Measurements from ENCODE around the gene TGFA. TPM values are rescaled to one million over a fixed set of nuclear protein-coding genes. Genes with fewer than 3 reads are reported as not detected.

TGFA gene
- total RNA-seq, 4 donors from 2014 or later = 15.8 to 75.8 (median 52.0) TPM

DNA sequence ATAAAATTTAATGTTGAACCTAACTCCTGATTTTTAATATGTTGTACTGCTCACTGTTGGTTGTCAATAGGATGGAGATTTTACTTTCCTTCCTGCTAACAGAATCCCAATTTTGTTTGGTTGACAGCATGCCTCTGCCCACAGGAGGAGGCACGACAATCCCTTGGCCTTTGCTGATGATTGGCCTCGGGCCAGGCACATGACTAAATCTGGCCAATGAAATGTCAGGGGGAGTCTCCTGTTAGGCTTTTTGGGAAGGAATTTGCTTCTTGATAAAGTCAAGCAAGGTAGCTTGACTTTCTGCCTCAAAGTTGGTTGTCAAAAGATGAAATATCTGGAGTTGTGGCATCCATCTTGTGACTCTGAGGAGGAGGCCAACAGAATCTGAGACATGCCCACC lies 6.8 kb upstream of the TGFA start:
- TF ChIP-seq POLR2A (IDR thresholded peaks at IDR 0.05) = no peak
- TF ChIP-seq, protein P1, sequence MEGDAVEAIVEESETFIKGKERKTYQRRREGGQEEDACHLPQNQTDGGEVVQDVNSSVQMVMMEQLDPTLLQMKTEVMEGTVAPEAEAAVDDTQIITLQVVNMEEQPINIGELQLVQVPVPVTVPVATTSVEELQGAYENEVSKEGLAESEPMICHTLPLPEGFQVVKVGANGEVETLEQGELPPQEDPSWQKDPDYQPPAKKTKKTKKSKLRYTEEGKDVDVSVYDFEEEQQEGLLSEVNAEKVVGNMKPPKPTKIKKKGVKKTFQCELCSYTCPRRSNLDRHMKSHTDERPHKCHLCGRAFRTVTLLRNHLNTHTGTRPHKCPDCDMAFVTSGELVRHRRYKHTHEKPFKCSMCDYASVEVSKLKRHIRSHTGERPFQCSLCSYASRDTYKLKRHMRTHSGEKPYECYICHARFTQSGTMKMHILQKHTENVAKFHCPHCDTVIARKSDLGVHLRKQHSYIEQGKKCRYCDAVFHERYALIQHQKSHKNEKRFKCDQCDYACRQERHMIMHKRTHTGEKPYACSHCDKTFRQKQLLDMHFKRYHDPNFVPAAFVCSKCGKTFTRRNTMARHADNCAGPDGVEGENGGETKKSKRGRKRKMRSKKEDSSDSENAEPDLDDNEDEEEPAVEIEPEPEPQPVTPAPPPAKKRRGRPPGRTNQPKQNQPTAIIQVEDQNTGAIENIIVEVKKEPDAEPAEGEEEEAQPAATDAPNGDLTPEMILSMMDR (IDR thresholded peaks at IDR 0.05) = no peak
- no peaks in the 10 kb centered on the region for H3K36me3 ChIP-seq

DNA sequence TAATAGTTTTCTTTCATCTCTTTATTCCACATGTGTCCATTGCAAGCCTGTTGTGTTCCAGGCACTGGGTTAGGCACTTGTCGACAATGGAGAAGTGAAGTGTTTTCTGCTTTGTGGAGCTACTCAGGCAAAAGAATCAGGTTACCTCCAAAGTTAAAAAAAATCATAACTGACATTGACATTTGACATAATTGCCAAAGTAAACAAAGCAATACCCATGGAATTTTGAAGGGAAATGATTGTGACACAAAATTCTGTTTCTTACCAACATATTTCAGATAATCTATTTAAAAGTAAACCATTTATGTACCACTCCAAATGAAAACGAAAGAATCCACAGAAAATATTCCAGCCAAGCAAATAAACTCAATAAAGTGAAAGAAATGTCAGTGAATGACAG lies 6.4 kb upstream of the TGFA start:
- TF ChIP-seq POLR2A (IDR thresholded peaks at IDR 0.05) = no peak
- TF ChIP-seq, protein P1 (IDR thresholded peaks at IDR 0.05) = no peak
- Histone ChIP-seq H3K9me3 (no peaks in the 10 kb centered on the region), H3K4me1 (peaks cover 0 to 19% (median 10%) of the 10 kb centered on the region in 3 donors), H3K36me3 (no peaks in the 10 kb centered on the region), H3K27me3 (peaks cover 0 to 19% (median 2%) of the 10 kb centered on the region in 4 donors), H3K27ac (no peak overlapping the region), H3K4me3 (no peak overlapping the region)
- intact Hi-C loops (cut with DNase I) = no loop called here
- 79 to 84% methylated on average over 2 of the region's 2 CpGs for WGBS, 2 donors
- DNase-seq = no peak

More for the DNA sequence above, 6.8 kb upstream of the TGFA start:
- WGBS, 2 donors = 55 to 70% methylated on average over 1 to 2 of the region's 2 CpGs
- peaks cover 0 to 15% (median 2%) of the 10 kb centered on the region in 4 donors for H3K27me3 ChIP-seq
- no peaks in the 10 kb centered on the region for H3K9me3 ChIP-seq
- DNase-seq = no peak
- intact Hi-C loops (cut with DNase I) = no loop called here
- H3K4me1 ChIP-seq = peaks cover 0 to 19% (median 10%) of the 10 kb centered on the region in 3 donors
- no peak overlapping the region for H3K4me3 ChIP-seq
- no peak overlapping the region for H3K27ac ChIP-seq

DNA sequence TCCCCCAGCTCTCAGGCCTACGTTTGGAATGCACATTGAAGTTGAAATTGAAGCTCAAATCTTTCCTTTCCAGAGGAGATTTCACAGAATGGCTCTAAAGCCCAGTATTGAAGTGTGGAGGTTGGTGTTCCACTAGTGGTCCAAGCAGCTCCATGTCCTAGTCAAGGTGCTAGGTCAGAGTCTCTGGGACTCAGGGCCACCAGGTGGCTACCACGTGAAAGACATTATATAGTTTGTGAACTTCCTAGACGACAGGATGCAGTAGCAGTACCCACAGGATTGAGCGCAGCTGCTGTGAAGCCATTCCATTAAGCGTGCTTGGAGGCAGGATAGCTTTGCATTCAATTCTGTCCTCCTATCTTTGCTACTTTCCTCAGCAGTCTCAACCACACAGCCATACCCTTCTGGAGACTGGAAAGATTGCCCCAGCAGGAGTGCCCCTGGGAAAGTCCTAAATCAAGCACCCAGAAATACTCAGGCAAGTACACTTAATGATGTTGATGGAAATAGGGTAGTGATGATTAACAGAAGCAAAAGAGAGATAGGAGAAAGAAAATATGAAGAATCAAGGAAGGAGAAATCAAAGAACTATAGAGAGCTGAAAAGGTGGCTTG lies 4.7 kb upstream of the TGFA start:
- Histone ChIP-seq H3K9me3 (no peaks in the 10 kb centered on the region), H3K36me3 (no peaks in the 10 kb centered on the region), H3K27ac (no peak overlapping the region), H3K4me1 (peaks cover 9 to 35% (median 16%) of the 10 kb centered on the region in 3 donors), H3K4me3 (no peak overlapping the region), H3K27me3 (peaks cover 0 to 35% (median 2%) of the 10 kb centered on the region in 4 donors)
- intact Hi-C loops (cut with DNase I) = loop anchor here (5.0 kb wide), 1 partner anchor 59 kb away; no protein-coding TSS in a partner anchor
- 50 to 73% methylated on average over 1 to 5 of the region's 5 CpGs for WGBS, 2 donors
- TF ChIP-seq POLR2A (IDR thresholded peaks at IDR 0.05) = no peak
- TF ChIP-seq, protein P1 (IDR thresholded peaks at IDR 0.05) = no peak
- no peak for DNase-seq

DNA sequence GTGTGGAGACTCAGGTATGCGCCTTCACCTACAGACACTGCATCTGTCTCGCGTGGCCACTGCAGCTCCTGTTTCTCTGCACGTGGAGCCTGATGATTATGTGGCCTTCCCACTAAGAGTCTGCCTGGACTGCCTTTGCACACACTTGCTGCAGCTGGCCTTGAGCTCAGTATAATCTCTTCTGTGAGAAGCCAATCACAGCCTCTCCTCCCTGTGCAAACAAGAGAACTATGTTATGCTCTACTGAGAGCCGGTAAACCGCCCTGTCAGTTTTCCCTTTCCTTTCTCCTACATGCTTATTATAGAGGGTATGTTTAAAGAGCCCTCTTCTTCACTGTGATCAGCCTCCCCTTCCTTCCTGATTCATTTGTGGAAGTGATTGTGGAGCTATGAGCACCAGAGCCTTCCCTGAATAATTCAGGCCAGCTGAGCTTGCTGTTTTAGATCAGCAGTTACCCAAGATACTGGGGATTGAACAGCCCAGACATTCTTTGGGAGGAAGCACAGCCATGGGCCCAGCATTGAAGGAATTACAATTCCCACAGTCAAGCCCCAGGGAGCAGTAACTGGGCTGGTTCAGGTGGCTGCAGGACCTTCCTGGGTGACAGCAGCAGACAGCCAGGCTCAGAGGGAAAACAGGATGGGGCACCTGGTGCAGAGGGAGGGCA lies 3.7 kb upstream of the TGFA start:
- Histone ChIP-seq H3K4me1 (peaks cover 12 to 45% (median 23%) of the 10 kb centered on the region in 3 donors), H3K27me3 (peaks cover 0 to 45% (median 2%) of the 10 kb centered on the region in 4 donors), H3K4me3 (no peak overlapping the region), H3K36me3 (no peaks in the 10 kb centered on the region), H3K27ac (peak overlapping the region; percentile 5 to 49 (median 24)), H3K9me3 (no peaks in the 10 kb centered on the region)
- 28 to 51% methylated on average over 6 of the region's 6 CpGs for WGBS, 2 donors
- no peak for DNase-seq
- intact Hi-C loops (cut with DNase I) = loop anchor here (5.0 kb wide), 1 partner anchor 60 kb away; no protein-coding TSS in a partner anchor
- TF ChIP-seq POLR2A (IDR thresholded peaks at IDR 0.05) = no peak
- TF ChIP-seq, protein P1 (IDR thresholded peaks at IDR 0.05) = no peak

DNA sequence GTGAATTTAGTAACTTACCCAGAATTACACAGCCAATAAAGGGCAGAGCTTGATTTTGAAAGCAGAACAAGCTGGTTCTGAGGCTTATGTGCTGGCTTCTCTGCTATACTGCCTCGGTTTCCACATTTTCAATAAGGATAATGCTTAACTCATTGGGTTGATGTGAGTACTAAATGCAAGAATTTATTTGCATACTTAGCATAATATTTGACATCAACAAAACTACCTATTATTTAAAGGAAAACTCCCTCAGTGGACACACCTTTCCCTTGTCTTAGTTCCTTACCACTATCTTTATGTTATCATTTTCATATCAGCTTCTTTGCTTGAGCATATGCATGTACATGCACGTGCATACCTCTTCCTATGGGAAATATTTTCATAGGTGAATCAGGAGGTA lies 3.0 kb upstream of the TGFA start:
- Histone ChIP-seq H3K9me3 (no peaks in the 10 kb centered on the region), H3K4me1 (peaks cover 12 to 51% (median 26%) of the 10 kb centered on the region in 3 donors), H3K4me3 (no peak overlapping the region), H3K36me3 (no peaks in the 10 kb centered on the region), H3K27me3 (peaks cover 0 to 51% (median 2%) of the 10 kb centered on the region in 4 donors), H3K27ac (no peak overlapping the region)
- intact Hi-C loops (cut with DNase I) = loop anchor here (5.0 kb wide), 1 partner anchor 61 kb away; no protein-coding TSS in a partner anchor
- WGBS, 2 donors = 49 to 54% methylated on average over 2 of the region's 2 CpGs
- DNase-seq = no peak
- TF ChIP-seq, protein P1 (IDR thresholded peaks at IDR 0.05) = no peak
- no peak for TF ChIP-seq POLR2A (IDR thresholded peaks at IDR 0.05)
